KOPT-K1 (cell line): Measurements from ENCODE around the gene CAMP.
"Not testable (repeated sequence)": the region's sequence is repeated elsewhere in the genome, so short reads cannot be mapped to it uniquely, and the experiment has no call there.

Experiments used
- H3K27ac ChIP-seq: fragments of 200-600 bp; sonication (generic); 2 replicates; pipeline ENCODE4 v1.5.1; 2016; ENCODE audit warnings: antibody characterized with exemption, mild to moderate bottlenecking, low read depth, low read length; ENCODE audit not compliant: poor library complexity, severe bottlenecking
- H3K36me3 ChIP-seq: fragments of 200-600 bp; sonication (generic); 2 replicates; pipeline ENCODE4 v1.5.1; 2017; ENCODE audit warnings: antibody characterized with exemption, mild to moderate bottlenecking, low read length, moderate library complexity; ENCODE audit not compliant: insufficient read depth
- H3K9me3 ChIP-seq: fragments of 200-600 bp; sonication (generic); 2 replicates; pipeline ENCODE4 v1.5.1; 2017; ENCODE audit warnings: antibody characterized with exemption, low read length, mild to moderate bottlenecking; ENCODE audit not compliant: insufficient read depth, poor library complexity, severe bottlenecking

CAMP gene

DNA sequence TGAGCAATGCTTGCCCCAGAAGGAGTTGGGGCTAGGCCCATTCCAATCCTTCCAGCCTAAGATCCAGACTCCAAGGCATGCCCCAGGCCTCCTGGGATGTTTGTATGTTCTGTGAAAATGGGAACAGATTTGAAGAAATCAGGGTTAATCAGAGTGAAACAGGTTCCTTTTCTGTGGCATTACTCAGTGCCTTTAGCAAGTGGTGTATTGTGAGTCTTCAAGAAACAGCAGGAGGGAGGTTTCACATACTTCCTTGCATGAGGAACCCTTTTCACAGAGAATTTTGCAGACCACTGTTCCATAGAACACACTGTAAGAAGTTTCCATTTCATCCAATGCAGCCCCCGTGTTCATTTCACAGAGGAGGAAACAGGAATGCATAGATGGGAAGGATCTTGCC lies 26.7 kb upstream of the CAMP start:
- Histone ChIP-seq H3K36me3 (no peaks in the 10 kb centered on the region), H3K9me3 (no peaks in the 10 kb centered on the region)

DNA sequence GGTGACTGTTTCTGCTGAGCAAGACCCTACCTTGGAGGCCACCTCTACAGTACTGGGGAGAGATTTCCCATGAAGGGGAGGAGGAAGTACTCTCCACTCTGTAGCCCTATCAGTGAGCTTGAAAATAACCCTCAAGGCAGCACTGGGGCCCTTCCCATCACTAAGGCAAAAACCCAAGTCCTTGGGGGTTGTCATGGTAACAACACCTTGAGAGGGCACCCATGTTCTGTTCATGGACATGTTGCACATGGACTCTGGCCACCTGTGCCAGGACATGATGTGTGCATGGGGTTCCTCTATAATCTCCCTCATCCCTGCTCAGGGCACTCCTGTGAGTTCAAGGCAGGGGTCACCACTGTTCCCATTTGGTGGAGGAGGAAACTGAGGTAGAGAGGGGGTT lies 24.2 kb upstream of the CAMP start:
- Histone ChIP-seq H3K27ac (no peak overlapping the region), H3K36me3 (no peaks in the 10 kb centered on the region), H3K9me3 (no peaks in the 10 kb centered on the region)

More for the DNA sequence above, 26.7 kb upstream of the CAMP start:
- no peak overlapping the region for H3K27ac ChIP-seq

GRCh38 chr3:48202632-48203031 lies 20.7 kb upstream of the CAMP start:
- Histone ChIP-seq H3K27ac (no peak overlapping the region), H3K36me3 (no peaks in the 10 kb centered on the region), H3K9me3 (no peaks in the 10 kb centered on the region)

DNA sequence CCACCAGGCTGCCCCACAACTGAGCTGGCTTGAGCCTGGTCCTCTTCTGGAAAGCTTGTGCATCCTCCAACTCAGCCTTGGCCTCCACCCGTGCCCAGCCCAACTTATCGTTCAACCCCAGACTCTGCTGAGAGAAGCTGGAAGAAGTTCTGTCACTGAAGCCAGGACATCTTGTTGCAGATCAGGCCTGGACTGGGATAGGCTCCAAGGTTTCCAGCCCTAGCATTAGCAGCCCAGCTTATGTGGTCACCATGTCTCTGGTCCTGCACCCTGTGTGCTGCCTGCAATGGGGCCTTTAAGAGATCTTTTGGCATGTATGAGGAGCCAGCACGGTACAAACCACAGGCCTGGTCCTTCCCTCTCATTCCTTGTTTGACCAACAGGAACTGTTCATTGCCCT lies 15.2 kb upstream of the CAMP start:
- no peak overlapping the region for H3K27ac ChIP-seq
- no peaks in the 10 kb centered on the region for H3K9me3 ChIP-seq
- H3K36me3 ChIP-seq: no peaks in the 10 kb centered on the region

- Histone ChIP-seq H3K36me3 (no peaks in the 10 kb centered on the region), H3K27ac (no peak overlapping the region), H3K9me3 (no peaks in the 10 kb centered on the region)
Measured at GRCh38 chr3:48209445-48209844, 13.8 kb upstream of the CAMP start.

GRCh38 chr3:48210534-48210933 lies 12.8 kb upstream of the CAMP start:
- not testable (repeated sequence) for H3K9me3 ChIP-seq

GRCh38 chr3:48211776-48212175 lies 11.5 kb upstream of the CAMP start:
- not testable (repeated sequence) for H3K36me3 ChIP-seq, H3K27ac ChIP-seq, H3K9me3 ChIP-seq

More at GRCh38 chr3:48210534-48210933, 12.8 kb upstream of the CAMP start:
- H3K27ac ChIP-seq, H3K36me3 ChIP-seq: not testable (repeated sequence)

- Histone ChIP-seq H3K27ac (no peak overlapping the region), H3K9me3 (no peaks in the 10 kb centered on the region), H3K36me3 (no peaks in the 10 kb centered on the region)
Measured at GRCh38 chr3:48214225-48214624, 9.1 kb upstream of the CAMP start.

DNA sequence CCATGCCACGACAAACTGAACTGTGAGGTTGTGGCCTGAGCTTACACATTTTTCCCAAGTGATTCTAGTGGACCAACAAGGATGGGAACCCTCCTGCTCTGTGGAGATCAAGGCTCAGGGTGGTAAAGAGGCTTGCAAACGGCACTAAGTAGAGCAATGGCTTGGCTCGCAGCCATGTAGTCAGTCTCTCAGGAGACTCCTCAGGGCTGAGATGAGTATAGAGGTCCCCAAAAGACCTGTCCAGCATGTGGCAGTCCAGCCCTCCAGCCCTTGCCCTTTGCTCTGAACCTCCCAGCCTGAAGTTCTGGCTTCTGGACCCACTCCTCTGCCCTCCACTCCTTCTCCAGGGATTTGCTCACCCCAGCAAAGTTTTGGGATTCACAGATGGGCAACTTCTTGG lies 8.3 kb upstream of the CAMP start:
- Histone ChIP-seq H3K27ac (no peak overlapping the region), H3K36me3 (no peaks in the 10 kb centered on the region), H3K9me3 (no peaks in the 10 kb centered on the region)

GRCh38 chr3:48215466-48215865 lies 7.8 kb upstream of the CAMP start:
- H3K9me3 ChIP-seq: no peaks in the 10 kb centered on the region
- no peak overlapping the region for H3K27ac ChIP-seq
- no peaks in the 10 kb centered on the region for H3K36me3 ChIP-seq

GRCh38 chr3:48215876-48216275 lies 7.4 kb upstream of the CAMP start:
- no peaks in the 10 kb centered on the region for H3K36me3 ChIP-seq
- no peaks in the 10 kb centered on the region for H3K9me3 ChIP-seq
- H3K27ac ChIP-seq: no peak overlapping the region

GRCh38 chr3:48217449-48217848 lies 5.8 kb upstream of the CAMP start:
- Histone ChIP-seq H3K9me3 (no peaks in the 10 kb centered on the region), H3K27ac (no peak overlapping the region), H3K36me3 (no peaks in the 10 kb centered on the region)

DNA sequence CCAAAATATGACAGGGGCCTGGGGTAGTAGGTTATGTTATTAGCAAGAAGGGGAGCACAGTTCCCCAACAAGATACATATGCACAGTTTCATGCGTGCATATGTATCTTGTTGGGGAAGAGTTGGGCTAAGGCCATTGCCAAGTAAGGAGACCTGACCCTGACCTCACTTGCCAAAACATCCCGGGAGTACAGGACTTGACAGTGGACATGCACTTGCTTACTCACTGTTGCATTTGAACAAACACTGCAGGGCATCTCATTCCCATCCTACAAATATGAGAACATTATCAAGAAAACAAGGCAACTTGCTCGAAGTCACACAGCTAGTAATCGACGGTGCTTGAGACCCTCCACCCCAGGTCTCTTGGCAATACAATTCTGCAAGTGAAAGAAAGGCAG lies 4.8 kb upstream of the CAMP start:
- H3K9me3 ChIP-seq: no peaks in the 10 kb centered on the region
- no peak overlapping the region for H3K27ac ChIP-seq
- H3K36me3 ChIP-seq: no peaks in the 10 kb centered on the region

DNA sequence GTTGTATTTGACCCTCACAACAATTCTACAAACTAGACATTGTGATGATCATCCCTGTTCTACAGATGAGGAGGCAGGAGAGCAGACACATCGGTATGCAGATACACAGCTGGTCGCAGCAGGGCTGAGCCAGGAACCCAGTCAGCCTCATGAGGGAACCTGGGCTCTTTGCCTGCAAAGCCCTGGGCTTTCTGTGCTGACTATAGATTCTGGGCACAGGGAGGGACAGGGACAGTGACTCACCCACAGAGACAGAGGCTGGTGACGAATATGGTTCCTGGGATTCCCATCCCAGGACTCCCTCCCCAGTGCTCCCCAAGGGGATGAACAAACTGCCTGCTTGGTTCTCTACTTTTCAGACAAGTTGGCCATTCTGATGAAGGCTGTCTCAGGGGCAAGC lies 3.8 kb upstream of the CAMP start:
- Histone ChIP-seq H3K36me3 (no peaks in the 10 kb centered on the region), H3K9me3 (no peaks in the 10 kb centered on the region), H3K27ac (no peak overlapping the region)

- Histone ChIP-seq H3K36me3 (no peaks in the 10 kb centered on the region), H3K27ac (no peak overlapping the region), H3K9me3 (no peaks in the 10 kb centered on the region)
Measured at GRCh38 chr3:48220746-48221145, 2.5 kb upstream of the CAMP start.

- Histone ChIP-seq H3K9me3 (no peaks in the 10 kb centered on the region), H3K36me3 (no peaks in the 10 kb centered on the region), H3K27ac (no peak overlapping the region)
Measured at GRCh38 chr3:48225587-48225986, 2.3 kb downstream of the CAMP start.

- no peaks in the 10 kb centered on the region for H3K36me3 ChIP-seq
- H3K27ac ChIP-seq: no peak overlapping the region
- no peaks in the 10 kb centered on the region for H3K9me3 ChIP-seq
Measured at GRCh38 chr3:48226939-48227338, 3.6 kb downstream of the CAMP start.
